Epithelial cell of esophagus (primary cell): ENCODE data around the gene COL8A1.
A peak's percentile ranks its signal among the peaks of the same experiment; 100 is the strongest.
"Not testable (repeated sequence)": the region's sequence is repeated elsewhere in the genome, so short reads cannot be mapped to it uniquely, and the experiment has no call there.

Experiments
- DNase-seq: peaks from one replicate; pipeline ENCODE4 v3.0.0; 2010; ENCODE audit warnings: low read depth
- H3K4me3 ChIP-seq: 2 replicates; pipeline ENCODE4 v1.5.1; 2011; ENCODE audit warnings: mild to moderate bottlenecking, low read length, control low read depth
- CTCF ChIP-seq: IDR thresholded peaks from 2 replicates; pipeline ENCODE4 v1.5.1; 2011; ENCODE audit warnings: low read depth, mild to moderate bottlenecking, low read length, control low read depth, inconsistent platforms; ENCODE audit not compliant: insufficient read depth; ENCODE audit errors: missing control alignments

COL8A1 gene

GRCh38 chr3:99720985-99721632 is 82.7 kb downstream of the COL8A1 start:
- TF ChIP-seq CTCF: no peak
- DNase-seq: peak; percentile 78
- no peak overlapping the region for H3K4me3 ChIP-seq

- no peak for DNase-seq
- no peak overlapping the region for H3K4me3 ChIP-seq
- no peak for TF ChIP-seq CTCF
Measured at GRCh38 chr3:99721633-99722007, 83.2 kb downstream of the COL8A1 start.

GRCh38 chr3:99724276-99724675 is 85.9 kb downstream of the COL8A1 start:
- DNase-seq: no peak
- no peak overlapping the region for H3K4me3 ChIP-seq
- no peak for TF ChIP-seq CTCF

- TF ChIP-seq CTCF: no peak
- DNase-seq: no peak
- H3K4me3 ChIP-seq: no peak overlapping the region
Measured at GRCh38 chr3:99730870-99731269, 92.5 kb downstream of the COL8A1 start.

GRCh38 chr3:99731499-99731898 is 93.1 kb downstream of the COL8A1 start:
- TF ChIP-seq CTCF: no peak
- H3K4me3 ChIP-seq: no peak overlapping the region
- no peak for DNase-seq

- H3K4me3 ChIP-seq, DNase-seq: not testable (repeated sequence)
Measured at GRCh38 chr3:99740371-99740770, 102.0 kb downstream of the COL8A1 start.

GRCh38 chr3:99741588-99741987 is 103.2 kb downstream of the COL8A1 start:
- no peak for TF ChIP-seq CTCF
- DNase-seq: no peak
- H3K4me3 ChIP-seq: no peak overlapping the region

GRCh38 chr3:99747915-99748314 is 109.5 kb downstream of the COL8A1 start:
- H3K4me3 ChIP-seq: no peak overlapping the region
- peak; percentile 72 for TF ChIP-seq CTCF
- DNase-seq: peak; percentile 60
